GM19328 (cell line): Measurements from ENCODE around the gene PTPRS.
"Not testable (repeated sequence)": the region's sequence is repeated elsewhere in the genome, so short reads cannot be mapped to it uniquely, and the experiment has no call there.

Experiments
- ATAC-seq: cut with Tn5 transposase; IDR thresholded peaks from one replicate; pipeline ENCODE4 v1.9.1; 2021; ENCODE audit warnings: mild to moderate bottlenecking, moderate library complexity; ENCODE audit not compliant: unreplicated experiment

Gene PTPRS

DNA sequence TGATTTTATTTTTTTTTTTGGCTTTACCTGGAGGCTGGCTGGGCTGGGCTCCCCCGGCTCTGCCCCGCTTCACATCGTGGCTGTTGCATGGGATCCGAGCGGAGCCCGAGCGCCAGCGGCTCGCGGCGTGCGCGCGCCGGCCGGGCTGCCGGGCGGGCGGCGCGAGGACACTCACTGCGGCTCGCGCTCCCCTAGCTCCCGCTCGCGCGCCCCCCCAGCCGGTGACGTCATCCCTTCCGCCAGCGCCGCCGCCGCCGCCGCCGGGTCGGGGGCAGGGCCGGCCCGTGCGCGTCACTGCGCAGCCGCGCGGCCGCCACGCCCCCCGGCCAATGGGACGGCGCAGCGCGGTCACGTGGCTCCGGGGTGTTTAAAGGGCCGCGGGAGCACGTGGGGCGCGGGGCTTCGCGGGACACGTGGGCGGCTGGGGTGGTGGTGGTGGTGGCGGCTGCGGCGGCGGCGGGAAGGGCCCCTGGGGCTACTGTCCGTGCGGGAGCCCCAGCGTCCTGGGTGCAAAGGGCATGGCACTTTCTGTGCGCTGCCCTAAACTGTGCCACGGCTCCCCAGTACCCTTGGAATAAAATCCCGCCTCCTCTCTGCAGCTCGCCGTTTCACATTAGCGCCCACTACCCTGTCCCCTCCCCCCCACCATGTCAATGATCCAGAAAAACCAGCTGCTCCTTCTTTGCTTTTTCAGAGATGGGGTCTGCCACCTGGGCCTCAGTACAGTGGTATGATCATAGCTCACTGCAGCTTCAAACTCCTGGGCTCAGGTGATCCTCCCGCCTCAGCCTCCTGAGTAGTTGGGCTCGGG, at the start of gene PTPRS:
TSS of gene PTPRS (minus strand) at position 176 of the 811 bp plus-strand sequence. CDS start 54,672 bp downstream, outside the sequence.
- no peak for ATAC-seq

GRCh38 chr19:5389353-5389752, 48.7 kb upstream of the PTPRS start:
- ATAC-seq = no peak

DNA sequence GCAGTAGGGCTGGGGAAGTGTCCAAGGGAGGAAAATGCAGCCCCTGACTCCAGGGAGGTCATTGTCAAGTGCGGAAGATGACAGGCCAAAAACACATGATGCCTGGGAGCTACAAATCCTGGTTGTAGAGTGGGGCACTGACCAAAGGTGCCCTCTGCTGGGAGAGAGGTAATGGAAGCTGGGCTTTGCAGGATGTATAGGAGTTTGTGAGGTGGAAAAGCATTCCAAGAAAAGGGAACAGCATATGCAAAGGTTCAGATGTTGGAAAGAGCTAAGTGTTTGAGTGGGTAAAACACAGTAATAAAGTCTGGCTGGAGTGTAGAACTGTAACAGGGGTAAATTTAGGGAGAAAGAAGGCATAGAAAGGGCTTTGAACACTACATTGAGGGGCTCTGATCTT, 46.9 kb upstream of the PTPRS start:
- no peak for ATAC-seq

- ATAC-seq = no peak
Measured at GRCh38 chr19:5386841-5387240, 46.2 kb upstream of the PTPRS start.

DNA sequence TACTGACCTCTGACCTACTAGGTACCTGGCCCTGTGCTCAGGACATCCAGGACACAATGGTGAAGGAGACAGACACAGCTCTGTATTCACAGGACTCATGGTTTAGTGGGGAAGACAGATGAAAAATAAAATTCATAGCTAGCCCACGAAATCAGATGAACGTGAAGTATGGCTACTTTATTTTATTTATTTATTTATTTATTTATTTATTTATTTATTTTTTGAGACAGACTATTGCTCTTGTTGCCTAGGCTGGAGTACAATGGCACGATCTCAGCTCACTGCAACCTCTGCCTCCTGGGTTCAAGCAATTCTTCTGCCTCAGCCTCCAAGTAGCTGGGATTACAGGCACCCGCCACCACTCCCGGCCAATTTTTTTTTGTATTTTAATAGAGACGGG, 40.6 kb upstream of the PTPRS start:
- ATAC-seq = not testable (repeated sequence)

DNA sequence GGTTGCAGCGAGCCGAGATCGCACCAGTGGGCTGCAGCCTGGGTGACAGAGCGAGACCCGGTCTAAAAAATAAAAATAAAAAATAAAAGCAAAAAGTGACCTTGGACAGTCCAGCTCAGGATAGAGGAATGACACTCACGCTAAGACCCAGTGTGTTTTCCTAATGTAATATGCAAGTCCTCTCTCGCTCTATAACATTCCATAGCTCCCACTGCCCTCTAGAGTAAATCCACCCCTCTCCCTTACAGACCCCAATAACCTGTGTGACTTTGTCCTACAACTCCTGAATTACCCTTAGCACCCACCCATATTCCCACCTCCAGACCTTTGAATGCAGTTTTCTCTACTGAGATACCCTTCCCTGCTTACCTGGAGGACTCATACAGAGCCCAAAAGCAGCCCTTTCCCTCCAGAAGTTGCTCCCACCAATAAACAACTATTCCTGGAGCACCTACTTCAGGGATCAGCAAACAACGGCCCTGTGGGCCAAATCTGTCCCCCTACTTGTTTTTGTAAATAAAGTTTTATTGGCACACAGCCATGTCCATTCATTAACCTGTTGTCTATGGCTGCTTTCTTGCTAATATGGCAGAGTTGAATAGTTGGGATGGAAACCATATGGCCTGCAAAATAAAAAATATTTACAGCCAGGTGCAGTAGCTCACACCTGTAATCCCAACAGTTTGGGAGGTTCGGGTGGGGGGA, 39.8 kb upstream of the PTPRS start:
- no peak for ATAC-seq

GRCh38 chr19:5376928-5377327, 36.3 kb upstream of the PTPRS start:
- no peak for ATAC-seq

- no peak for ATAC-seq
Measured at GRCh38 chr19:5372572-5373200, 32.1 kb upstream of the PTPRS start.

DNA sequence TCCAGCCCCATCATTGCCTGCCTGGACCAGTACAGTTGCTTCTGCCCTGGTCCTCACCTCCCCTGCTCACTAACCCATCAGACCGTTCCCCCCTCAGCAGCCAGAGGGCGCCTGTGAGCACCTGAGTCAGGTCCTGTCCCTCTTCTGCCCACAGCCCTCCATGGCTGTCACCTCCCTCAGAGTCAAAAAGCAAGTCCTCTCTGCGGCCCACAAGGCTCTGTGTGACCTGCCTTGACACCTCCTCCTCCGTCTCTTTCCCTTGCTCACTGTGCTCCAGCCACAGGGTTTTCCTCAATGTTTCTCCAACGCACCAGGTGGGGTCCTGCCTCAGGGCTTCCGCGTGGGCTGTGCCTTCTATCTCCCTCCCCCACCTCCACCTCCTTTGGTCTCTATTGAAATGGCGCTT, 29.4 kb upstream of the PTPRS start:
- no peak for ATAC-seq

GRCh38 chr19:5369304-5369703, 28.7 kb upstream of the PTPRS start:
- no peak for ATAC-seq

GRCh38 chr19:5367530-5368133, 27.0 kb upstream of the PTPRS start:
- no peak for ATAC-seq

DNA sequence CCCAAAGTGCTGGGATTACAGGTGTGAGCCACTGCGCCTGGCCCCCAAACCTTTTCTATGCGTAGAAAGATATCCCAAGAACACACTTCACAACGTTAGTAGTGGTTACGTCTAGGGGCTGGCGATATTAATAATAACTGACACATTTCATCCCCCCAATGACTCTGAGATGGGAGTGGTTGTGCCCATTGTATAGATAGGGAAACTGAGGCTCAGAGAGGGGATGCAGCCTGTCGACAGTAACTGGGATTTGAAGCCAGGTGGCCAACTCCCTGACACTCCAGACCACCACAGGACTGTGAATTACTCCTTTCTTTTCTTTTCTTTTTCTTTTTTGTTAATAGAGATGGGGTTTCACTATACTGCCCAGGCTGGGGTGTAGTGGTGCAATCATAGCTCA, 25.3 kb upstream of the PTPRS start:
- ATAC-seq = no peak

- no peak for ATAC-seq
Measured at GRCh38 chr19:5364674-5365073, 24.1 kb upstream of the PTPRS start.

DNA sequence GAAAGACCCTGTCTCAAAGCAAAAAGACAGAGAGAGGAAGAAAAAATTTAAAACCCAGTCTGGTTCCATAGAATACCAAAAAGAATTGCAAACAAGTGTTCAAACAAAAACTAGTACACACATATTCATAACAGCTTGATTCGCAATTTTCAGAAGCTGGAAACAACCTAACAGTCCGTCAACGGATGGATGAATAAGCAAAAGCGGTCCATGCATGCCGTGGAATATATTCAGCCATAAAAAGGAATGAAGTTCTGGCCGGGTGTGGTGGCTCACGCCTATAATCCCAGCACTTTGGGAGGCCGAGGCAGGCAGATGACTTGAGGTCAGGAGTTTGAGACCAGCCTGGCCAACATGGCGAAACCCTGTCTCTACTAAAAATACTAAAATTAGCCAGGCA, 21.2 kb upstream of the PTPRS start:
- not testable (repeated sequence) for ATAC-seq

GRCh38 chr19:5361407-5361806, 20.8 kb upstream of the PTPRS start:
- no peak for ATAC-seq

DNA sequence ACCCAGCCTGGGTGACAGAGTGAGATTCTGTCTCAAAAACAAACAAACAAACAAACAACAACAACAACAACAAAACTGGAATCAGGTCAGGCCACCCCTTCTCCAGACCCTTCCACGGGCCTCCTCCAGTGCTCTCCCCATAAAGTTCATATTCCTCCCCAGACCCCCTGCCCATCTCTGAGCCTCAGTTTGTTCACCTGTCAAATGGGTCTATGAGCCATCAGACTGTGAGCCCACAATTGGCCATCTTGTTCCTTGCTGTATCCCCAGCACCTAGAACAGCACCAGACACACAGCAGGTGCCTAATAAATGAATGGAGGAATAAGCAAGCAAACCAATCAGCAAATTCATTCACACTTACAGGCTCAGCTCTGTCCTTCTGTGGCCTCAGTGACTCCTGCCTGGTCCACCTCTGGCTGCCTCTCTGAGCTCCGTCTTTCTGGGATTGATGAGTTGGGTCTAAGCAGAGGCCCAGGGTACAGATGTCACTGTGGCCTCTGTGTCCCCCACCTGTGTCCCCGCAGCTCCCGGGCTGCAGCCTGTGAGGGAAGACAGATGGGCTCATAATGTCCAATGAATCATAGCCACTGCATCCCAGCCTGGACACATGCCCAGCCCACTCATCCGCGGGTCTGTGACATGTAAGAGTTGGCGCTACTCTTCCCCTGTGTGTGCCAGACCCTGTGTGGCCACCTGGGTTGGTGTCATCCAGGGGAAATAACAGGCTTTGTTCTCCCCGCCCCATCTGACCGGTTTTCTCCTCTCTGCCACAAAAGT, 19.6 kb upstream of the PTPRS start:
- ATAC-seq = no peak

DNA sequence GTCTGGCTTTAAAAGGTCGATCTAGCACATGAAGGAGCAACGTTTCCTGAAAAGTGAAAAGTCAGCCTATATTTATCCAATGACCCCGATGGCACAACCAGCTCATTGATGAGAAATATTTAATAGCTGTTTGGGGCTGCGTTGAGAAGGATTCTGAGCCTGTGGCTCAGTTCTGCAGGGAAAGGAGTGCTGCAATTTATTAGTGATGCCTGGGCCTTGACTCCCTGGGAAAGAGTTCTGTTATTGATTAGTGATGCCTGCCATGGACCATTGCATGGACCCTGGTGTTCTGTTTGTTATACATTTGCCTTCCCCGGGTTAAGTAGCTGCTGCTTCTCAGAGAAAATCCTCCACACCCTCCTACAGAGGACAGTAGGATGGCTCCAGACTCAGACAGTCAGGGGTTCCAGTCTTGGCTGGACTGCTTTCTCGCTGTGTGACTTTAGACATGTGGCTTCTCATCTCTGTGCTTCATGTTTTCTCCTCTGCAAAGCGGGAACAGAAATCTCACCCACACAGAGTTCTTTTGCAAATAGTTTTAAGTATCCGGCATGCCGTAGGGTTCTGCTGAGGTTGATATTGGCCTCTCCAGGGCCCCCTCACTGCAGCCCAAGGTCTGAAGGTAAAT, 17.7 kb upstream of the PTPRS start:
- ATAC-seq = no peak

DNA sequence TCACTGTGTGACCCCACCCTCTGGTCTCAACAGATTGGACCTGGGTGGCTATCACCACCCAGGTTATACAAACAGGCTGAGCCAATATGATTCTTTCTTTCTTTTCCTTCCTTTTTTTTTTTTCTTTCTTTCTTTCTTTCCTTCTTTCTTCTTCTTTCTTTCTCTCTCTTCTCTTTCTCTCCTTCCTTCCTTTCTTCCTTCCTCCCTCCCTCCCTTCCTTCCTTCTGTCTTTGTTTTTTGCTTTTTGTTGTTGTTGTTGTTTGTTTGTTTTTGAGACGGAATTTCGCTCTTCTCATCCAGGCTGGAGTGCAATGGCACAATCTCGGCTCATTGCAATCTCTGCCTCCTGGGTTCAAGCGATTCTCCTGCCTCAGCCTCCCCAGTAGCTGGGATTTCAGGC, 17.0 kb upstream of the PTPRS start:
- ATAC-seq = no peak

DNA sequence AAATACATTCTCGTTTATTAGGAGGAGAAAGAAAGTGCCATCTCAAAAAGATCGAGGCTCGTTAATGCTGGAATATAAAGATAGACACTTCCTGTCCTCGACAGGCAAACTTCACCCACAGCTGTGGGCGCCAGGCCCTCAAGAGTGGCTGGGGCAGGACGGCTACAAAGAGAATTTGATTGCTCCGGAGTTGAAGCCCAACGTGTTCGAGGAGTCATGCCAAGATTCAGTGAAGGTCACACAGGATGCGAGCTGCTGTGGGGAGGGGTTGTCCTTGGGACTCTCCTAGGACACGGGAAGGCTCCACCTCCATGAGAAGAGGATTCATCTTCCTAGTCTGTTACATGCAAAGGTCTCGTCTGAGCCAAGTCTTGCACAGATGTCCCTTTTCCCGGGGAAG, 16.3 kb upstream of the PTPRS start:
- ATAC-seq = no peak

DNA sequence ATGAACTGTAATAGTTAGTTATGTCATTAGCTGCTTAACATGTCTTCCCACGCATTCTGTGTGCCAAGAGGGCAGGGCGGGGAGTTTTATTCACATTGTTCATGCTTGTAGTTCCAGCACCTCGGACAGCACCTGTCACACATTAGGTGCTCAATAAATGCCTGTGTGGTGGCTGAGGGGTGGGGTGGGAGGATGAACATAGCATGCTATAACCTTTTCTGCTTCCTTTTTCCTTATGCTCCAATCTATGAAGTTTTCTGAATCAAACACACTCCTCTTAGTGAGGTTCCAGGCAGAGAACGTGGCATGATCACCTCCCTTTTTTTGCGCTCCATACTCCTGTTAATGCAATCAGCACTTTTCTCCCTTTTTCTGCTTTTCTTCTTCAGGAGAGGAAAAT, 15.8 kb upstream of the PTPRS start:
- ATAC-seq = no peak
